NK-92 (cell line): ENCODE measurements around the gene SRGAP1.

Source experiments
- DNase-seq: peaks from one replicate; lab custom pipeline; 2025; ENCODE audit not compliant: unreplicated experiment; lab: John Stamatoyannopoulos, UW

Gene SRGAP1

DNA sequence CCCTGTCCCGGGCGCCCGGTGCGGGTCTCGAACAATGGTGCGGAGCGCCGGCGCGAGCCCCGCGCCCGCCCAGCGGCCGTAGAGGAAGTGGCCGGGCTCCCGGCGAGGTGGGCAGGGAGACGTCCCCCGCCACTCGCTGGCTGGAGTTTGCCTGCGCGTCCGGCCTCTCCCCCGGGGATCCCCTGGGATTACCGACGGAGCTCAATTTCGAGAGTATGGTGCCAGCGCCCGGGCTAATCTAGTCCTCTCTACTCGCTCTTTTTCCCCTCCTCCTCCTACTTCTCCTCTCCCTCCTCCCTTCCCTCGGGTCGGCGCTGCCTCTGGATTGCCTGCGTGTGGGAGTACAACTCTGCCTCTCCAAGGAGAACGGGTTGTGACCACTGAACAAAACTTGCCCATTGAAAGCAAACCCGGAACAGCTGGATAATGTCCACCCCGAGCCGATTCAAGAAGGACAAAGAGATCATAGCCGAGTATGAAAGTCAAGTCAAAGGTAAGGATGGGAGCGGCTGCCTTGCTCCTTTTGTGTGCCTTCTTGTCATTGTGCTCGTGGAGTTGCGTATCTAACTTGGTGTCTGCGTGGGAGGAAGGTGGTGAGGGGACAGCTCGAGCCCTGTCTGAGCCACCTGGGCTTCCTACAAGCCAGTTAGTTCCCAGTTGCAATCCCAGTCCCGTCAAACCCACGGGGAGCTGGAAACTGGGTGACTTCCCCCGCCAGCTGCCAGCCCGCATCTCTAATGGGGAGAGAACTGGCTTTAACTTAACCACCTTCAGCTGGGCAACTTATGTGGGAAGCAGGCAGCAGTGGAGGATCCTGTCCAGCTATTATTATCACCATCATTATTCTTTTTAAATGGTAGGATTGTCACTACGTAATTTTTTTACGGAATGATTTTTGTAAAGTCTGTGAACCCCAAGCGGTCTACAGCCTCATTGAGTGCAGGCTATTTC is at the start of gene SRGAP1:
SRGAP1 (plus strand) TSS at position 310 of the 951 bp plus-strand sequence; CDS start at position 427, 117 bp downstream.
- DNase-seq: no peak

DNA sequence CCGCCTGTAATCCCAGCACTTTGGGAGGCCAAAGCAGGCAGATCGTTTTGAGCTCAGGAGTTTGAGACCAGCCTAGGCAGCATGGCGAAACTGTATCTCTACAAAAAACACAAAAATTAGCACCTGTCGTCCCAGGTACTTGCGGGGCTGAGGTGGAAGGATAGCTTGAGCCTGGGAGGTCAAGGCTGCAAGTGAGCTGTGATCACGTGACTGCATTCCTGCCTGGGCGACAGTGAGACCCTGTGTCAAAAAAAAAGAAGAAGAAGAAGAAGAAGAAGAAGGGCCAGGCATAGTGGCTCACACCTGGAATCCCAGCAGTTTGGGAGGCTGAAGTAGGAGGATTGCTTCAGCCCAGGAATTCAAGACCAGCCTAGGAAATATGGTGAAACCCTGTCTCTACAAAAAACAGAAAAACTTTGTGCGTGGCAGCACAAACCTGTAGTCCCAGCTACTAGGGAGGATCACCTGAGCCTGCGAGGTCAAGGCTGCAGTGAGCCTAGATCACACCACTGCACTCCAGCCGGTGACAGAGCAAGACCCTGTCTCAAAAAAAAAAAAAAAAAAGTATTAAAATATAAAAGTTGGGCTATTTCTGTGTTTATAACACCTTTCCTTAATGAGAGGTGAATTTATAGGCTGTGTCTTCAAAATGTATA is 49.3 kb upstream of the SRGAP1 start:
- DNase-seq: no peak

DNA sequence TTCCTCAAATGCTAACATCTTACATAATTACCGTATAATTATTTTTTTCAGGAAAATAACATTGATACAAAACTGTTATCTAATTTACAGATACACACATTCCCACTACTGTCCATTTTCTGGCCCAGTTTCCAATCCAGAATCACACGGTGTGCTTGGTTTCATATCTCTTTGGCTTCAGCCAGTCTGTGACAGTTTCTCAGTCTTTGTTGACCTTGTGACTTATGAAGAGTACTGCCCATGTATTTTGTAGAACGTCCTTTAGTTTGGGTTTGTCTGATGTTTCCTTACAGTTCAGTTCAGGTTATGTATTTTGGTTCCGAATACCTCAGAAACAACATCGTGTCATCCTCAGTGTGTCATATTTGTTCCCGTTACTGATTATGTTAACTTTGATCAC is 48.6 kb upstream of the SRGAP1 start:
- no peak for DNase-seq

DNA sequence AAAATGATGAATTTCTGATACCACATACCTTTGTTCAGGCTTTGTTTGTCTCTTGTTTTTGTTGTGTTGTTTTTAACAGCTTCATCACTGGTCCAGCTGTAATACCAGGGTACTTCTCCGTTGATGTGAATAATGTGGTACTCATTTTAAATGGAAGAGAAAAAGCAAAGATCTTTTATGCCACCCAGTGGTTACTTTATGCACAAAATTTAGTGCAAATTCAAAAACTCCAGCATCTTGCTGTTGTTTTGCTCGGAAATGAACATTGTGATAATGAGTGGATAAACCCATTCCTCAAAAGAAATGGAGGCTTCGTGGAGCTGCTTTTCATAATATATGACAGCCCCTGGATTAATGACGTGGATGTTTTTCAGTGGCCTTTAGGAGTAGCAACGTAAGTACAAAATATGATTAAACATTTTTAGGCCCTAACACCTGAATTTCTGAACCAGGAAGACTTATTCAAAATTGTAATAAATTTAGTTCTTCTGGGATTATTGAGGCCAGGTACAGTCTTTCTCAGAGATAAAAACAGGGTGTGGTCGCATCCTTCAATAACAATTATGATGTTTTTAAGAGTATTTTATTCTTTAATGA is 42.4 kb upstream of the SRGAP1 start:
- no peak for DNase-seq

DNA sequence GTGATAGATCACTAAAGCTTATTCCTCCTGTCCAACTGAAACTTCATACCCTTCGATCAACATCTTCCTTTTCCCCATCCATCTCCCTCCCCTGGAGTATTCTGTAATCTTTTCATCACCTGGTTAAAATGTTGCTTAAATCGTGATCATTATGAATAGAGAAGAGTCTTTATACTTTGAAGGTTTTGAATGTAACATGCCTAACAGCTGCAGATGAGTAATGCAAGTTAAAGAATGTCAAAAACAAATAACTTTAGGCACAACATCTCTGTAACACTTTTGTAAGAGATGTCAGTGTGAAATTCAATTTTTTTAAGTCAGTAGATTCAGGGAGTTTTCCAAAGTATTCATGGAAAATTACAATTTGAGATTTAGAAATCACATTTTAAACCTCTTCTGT is 39.8 kb upstream of the SRGAP1 start:
- DNase-seq: no peak

DNA sequence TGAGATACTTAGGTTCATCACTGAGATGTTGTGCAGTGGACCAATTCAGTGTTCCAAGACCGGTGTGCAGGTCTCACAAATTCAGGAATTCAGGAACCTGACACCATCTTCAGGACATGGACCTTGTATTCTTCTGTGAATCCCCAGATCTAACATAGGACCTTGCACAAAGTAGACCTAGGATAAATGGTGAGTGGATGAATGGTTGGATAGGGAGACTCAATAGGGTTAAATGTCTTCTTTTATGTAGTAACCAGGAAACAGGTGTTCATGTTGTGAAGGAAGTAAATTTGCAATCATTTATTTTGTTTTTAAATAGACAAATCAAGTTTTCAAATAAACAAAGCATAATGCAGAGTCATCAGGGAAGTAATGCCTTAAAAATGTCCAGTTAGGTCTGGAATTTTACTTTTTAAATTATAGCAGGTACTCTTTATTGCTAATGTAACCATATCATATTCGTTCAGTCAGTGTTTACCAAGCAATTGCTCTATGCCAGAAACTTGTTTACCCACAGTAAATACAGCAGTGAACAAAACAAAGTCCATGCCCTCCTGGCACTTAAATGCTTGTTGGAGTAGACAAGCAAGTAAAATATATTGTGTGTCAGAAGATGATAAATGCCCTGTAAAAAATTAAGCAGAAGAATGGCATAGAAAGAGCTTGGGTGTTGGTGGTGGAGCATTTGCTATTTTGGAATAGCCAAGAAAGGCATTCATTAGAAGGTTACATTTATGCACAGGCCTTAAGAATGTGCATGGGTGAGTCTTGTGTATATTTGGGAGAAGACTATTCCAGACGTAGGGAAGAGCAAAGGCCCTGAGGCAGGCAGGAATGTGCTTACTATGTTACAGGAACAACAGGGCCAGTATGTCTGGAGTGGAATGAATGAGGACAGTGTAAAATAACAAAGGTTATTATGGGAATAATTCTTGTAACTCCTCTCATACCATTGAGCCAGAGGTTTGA is 38.5 kb upstream of the SRGAP1 start:
- no peak for DNase-seq

DNA sequence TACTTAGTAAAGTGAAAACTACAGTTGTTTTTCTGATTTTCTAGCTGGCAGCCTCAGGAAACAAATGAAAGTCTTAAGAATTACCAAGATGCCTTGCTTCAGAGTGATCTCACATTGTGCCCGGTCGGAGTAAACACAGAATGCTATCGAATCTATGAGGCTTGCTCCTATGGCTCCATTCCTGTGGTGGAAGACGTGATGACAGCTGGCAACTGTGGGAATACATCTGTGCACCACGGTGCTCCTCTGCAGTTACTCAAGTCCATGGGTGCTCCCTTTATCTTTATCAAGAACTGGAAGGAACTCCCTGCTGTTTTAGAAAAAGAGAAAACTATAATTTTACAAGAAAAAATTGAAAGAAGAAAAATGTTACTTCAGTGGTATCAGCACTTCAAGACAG is 35.9 kb upstream of the SRGAP1 start:
- DNase-seq: no peak

DNA sequence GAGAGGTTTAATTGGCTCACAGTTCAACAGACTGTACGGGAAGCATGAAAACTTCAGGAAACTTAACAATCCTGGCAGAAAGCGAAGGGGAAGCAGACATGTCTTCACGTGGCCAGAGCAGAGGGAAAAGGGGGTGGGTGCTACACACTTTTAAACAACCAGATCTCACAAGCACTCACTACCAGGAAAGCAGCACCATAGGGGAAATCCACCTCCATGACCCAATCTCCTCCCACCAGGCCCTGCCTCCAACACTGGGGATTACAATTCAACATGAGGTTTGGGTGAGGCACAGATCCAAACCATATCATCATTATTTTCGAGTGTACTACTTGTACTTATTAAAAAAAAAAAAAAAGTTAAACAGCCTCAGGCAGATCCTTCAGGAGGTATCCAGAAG is 34.9 kb upstream of the SRGAP1 start:
- no peak for DNase-seq

DNA sequence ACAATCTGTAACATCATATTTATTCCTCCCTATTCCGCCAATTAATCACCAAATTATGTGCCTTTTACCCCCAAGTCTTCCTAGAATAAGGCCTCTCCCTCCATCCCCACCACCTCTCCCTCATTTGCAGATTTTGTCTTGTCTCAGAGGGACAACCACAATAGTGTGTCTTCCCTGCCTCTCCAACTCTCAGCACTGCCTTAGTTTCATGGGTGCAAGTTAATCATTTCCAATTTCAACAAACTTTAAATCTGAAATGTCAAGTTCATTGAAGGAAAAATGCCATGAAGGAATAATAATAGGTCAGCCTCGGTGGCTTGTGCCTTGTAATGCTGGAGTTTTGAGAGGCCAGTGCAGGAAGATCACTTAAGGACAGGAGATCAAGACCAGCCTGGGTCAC is 33.2 kb upstream of the SRGAP1 start:
- DNase-seq: no peak

DNA sequence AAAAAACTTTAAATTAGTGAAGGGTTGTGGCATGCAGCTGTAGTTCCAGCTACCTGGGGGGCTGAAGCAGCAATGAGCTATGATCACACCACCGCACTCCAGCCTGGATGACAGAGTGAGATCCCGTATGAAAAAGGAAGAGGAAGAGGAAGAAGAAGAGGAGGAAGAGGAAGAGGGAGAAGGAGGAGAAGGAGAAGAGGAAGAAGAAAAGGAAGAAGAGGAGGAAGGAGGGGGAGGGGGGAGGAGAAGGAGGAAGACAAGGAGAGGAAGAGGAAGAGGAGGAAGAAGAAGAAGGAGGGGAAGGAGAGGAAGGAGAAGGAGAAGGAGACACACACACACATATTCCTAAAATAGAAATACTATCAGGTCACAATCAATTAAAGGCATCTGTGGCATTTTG is 32.7 kb upstream of the SRGAP1 start:
- DNase-seq: no peak

DNA sequence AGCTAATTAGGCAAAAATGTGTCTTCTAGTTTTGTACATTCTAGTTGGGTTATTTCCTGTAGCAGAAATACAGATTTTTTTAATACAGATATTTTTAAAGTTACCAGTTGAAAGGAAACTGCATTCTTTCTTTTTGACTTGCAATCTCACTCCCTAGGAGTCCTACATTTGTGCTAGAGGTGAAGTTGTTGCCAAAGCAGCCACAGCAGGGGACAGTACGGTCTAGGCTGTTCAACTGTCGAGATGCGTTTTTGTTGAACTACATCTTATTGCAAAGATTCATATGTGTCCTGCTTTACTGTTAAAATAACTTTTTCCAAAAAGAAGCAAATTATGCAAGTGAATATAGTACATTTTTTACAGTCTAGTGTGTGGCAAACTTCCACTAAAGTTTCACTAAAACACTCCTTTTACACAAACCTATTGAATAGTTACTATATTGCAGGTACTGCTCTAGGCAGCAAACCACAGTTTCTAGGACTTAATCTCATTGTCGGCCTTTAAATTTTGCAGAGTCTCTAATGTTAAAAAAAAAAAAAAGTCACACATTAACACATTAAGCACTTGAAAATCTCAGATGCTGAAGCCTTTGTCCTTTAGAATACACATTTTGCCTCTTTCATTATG is 30.2 kb upstream of the SRGAP1 start:
- no peak for DNase-seq

DNA sequence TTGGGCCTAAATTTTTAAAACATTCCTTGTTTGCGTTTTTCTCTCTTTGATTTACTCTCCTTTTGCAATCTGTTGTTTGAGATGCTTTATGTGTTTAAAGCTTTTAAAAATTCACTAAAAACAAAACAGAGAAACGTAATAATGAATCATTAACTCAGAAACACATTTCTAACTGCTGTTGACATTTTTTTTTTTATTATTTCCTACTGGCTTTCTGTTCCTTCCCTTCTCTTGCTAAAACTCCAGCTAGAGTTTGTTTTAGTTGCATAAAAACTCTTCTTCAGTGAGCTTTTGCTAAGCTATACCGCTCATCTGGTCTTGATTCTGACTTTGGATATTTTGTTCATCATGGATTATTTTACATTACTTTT is 29.0 kb upstream of the SRGAP1 start:
- no peak for DNase-seq

DNA sequence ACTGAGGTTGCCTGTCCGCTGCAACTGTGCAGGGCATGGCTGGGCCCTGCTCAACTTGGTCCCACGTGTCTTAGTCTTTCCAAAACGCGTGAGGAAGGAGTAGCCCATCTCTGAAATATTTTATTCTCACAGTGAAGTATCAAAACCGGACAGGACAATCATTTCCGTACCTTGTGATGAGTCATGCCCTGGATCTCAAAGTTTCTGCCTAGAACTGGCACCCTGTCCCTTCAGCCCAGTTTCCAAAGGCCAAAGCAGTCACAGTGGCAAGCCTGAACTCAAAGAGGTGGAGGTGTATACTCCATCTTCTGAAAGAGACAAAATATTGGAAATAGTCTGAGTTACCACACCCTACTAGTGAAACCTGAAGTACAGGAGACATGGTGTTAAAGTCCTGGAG is 28.5 kb upstream of the SRGAP1 start:
- DNase-seq: no peak

DNA sequence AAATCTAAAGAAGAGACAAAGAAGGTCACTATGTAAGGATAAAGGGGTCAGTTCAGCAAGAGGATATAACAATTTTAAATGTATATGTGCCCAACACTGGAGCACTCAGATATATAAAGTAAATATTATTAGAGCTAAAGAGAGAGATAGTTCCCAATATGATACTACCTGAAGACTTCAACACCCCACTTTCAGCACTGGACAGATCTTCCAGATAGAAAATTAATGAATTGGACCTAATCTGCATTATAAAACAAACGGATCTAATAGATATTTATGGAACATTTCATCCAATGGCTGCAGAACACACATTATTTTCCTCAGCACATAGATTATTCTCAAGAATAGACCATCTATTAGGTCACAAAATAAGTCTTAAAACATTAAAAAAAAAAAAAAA is 24.1 kb upstream of the SRGAP1 start:
- DNase-seq: no peak

DNA sequence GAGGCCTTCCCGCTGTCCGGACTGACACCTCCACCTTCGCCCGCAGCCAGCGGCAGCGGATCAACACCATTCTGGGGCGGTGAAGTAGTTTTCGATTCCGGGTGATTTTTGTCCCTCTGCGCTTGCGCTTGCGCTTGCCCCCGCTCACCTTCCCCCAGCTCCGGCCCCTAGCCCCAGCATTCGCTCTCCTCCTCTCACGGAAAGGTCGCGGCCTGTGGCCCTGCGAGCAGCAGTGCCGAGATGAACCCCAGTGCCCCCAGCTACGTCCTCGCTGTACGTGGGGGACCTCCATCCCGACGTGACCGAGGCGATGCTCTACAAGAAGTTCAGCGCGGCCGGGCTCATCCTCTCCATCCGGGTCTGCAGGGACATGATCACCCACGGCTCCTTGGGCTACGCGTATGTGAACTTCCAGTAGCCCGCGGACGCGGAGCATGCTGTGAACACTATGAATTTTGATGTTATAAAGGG is 22.7 kb upstream of the SRGAP1 start:
- no peak for DNase-seq

DNA sequence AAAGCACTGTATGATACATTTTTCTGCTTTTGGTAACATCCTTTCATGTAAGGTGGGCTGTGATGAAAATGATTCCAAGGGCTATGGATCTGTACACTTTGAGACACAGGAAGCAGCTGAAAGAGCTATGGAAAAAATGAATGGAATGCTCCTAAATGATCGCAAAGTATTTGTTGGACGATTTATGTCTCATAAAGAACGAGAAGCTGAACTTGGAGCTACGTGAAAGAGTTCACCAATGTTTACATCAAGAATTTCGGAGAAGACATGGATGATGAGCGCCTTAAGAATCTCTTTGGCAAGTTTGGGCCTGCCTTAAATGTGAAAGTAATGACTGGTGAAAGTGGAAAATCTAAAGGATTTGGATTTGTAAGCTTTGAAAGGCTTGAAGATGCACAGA is 22.1 kb upstream of the SRGAP1 start:
- no peak for DNase-seq

DNA sequence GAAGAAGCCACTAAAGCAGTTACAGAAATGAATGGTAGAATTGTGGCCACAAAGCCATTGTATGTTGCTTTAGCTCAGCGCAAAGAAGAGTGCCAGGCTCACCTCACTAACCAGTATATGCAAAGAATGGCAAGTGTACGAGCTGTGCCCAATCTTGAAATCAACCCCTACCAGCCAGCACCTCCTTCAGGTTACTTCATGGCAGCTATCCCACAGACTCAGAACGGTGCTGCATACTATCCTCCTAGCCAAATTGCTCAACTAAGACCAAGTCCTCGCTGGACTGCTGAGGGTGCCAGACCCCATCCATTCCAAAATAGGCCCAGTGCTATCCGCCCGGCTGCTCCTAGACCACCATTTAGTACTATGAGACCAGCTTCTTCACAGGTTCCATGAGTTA is 21.5 kb upstream of the SRGAP1 start:
- DNase-seq: no peak

DNA sequence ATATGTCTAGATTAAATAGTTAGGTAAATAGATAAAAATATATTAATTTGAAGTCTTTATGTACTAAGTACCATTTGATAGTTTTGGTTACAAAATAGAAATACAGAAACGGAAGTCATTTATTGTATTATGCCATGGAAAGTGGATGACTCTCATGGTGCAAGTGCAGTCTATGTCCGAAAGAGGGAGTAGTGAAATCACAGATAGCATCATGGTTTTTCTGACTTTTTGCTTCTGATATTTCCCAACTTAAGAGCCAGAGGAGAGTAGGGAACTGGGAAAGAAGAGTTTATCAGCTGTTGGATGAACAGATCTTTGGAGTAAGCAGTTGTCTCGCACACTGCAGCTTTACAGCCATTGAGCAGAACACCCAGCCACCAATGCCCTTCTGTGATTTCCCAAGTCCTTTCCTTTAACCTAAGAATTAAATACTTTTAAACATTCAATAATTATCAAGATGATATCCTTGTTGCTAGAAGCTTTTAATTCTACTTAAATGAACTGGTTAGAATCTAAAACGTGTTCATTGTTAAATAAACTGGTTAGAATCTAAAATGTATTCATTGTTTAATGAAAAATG is 18.4 kb upstream of the SRGAP1 start:
- DNase-seq: no peak

DNA sequence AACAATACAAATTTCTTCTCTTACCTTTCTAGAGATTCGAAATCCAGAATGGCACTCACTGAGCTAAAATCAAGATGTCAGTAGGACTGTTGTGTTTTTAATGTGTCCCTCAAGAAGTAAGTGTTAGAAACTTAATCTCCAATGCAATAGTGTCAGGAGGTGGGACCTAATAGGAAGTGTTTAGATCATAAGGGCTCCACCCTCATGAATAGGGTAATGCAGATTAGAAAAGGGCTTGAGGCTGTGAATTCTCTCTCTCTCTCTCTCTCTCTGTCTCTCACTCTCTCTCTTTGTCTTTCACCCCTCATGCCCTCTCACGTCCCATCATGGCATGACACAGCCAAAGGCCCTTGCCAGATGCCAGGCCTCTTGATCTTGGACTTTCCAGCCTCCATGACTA is 15.6 kb upstream of the SRGAP1 start:
- no peak for DNase-seq

DNA sequence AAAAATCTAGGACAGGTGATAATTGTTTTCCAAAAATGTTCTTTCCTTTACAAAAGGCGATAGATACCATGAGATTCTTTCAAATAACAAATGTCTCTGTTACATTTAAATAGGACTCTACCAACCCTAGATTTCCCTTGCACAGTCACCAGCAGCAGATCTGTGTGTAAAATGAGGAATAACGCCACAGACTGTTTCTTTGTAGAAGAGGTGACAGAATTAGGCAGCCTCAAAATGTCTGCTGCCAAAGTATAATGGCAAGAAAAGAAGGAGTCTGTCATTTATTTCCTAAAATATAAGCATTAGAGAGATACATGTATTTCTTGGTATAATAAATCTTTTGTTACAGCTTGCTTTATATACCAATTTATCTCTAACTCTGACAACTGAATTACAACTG is 8.5 kb upstream of the SRGAP1 start:
- no peak for DNase-seq
